Measurements from ENCODE around the gene CALD1.

CALD1 gene

DNA sequence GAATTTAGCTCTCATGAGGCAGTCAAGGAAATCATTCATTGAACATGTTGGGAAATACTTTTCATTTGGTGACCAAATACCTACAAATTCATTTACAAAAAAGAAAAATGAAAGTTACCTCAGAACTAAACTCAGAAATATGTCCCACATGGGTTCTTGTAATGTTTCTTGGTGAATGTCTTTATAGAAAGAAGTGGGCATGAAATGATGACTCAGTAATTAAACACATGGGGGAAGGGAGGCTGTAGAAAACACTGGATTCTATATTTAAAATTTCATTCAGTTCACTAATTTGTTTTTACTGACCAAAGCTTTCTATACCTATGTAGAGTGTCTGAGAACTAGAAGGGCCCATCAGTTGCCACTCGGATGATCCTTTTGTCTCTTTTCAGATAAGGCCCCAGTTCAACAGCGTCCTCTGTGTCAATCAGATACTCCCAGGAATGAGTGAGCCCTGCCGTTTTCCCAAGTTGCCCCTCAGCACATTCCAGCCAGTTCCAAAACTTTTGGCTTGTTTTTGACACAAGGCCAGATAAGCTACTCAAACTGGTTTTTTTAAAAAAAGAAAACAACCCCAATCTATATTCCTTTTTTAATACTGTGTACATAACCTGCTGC is 157.6 kb downstream of the CALD1 start:
- no peak for TF ChIP-seq CTCF (IDR thresholded peaks at IDR 0.05; ENCODE audit: borderline replicate concordance, insufficient read depth, low read depth, low read length)
- no peak overlapping the region for H3K4me3 ChIP-seq (ENCODE audit: low read depth, low read length)

DNA sequence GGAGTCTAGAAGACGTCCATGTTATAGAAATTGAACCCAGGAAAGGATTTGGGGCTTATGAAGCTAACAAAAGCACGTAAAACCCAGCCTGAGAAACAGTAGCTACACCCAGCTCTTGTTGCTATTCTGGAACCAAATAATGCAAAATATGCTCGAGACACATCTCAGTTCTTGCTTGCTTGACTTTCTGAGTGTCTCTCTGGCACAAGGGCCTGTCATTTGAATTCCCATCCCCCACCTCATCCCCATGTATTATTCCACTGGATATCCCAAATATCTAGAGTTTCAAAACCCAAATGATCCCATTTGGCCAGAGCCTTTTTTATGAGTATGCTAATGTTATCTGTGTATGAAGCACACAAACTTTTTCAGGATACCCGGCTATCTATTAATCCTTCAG is 158.7 kb downstream of the CALD1 start:
- TF ChIP-seq CTCF (IDR thresholded peaks at IDR 0.05; ENCODE audit: borderline replicate concordance, insufficient read depth, low read depth, low read length), result no peak
- no peak overlapping the region for H3K4me3 ChIP-seq (ENCODE audit: low read depth, low read length)

DNA sequence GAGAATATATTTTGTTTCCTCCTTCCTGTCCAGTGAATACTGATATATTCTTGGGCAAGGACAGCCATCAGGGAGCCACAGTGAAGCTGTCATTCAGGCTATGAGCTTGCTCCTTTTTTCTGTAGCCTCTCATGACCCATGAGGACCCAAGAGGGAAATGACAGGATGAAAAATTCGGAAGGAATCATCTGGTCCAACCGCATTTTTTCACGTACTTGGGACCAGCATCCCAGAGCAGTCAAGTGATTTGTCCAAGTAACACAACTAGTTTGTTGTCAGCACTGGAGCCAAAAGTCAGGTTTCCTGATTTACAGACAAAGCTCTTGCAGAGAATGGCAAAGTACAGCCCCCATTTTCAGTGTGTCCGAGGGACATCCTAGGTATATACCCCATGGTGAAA is 159.7 kb downstream of the CALD1 start:
- no peak for TF ChIP-seq CTCF (IDR thresholded peaks at IDR 0.05; ENCODE audit: borderline replicate concordance, insufficient read depth, low read depth, low read length)
- no peak overlapping the region for H3K4me3 ChIP-seq (ENCODE audit: low read depth, low read length)

- no peak overlapping the region for H3K4me3 ChIP-seq (ENCODE audit: low read depth, low read length)
- no peak for TF ChIP-seq CTCF (IDR thresholded peaks at IDR 0.05; ENCODE audit: borderline replicate concordance, insufficient read depth, low read depth, low read length)
Measured at GRCh38 chr7:134940729-134941128, 161.3 kb downstream of the CALD1 start.

GRCh38 chr7:134941185-134941900 is 161.9 kb downstream of the CALD1 start:
- no peak for TF ChIP-seq CTCF (IDR thresholded peaks at IDR 0.05; ENCODE audit: borderline replicate concordance, insufficient read depth, low read depth, low read length)

DNA sequence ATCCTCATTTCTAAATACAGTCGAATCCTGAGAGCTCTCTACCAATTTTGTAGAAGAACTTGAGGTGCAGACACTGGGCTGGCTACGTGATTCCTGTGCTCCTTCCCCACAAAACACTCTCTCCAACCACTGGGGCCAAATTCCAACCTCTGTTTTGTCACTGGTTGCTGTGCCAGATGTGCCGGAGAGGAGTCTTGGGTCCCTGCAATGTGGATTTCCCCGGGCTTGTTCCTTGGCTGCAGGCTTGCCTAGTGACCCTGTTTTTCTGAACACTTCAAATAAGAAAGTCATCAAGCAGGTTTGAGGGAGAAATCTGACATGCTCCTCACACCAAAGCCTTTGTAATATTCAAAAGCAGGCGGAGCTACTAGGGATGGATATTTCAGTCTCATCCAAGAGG is 162.5 kb downstream of the CALD1 start:
- no peak overlapping the region for H3K4me3 ChIP-seq (ENCODE audit: low read depth, low read length)
- TF ChIP-seq CTCF (IDR thresholded peaks at IDR 0.05; ENCODE audit: borderline replicate concordance, insufficient read depth, low read depth, low read length), result no peak

More at GRCh38 chr7:134941185-134941900, 161.9 kb downstream of the CALD1 start:
- no peak overlapping the region for H3K4me3 ChIP-seq (ENCODE audit: low read depth, low read length)
